GM12892 (cell line): Measurements from ENCODE around the gene SDK1.
"Not testable (repeated sequence)": the region's sequence is repeated elsewhere in the genome, so short reads cannot be mapped to it uniquely, and the experiment has no call there.

Experiments used
- DNase-seq: peaks from one replicate; pipeline ENCODE4 v3.0.0; 2011; ENCODE audit not compliant: insufficient read length
- FAIRE-seq: peaks from 2 replicates; lab custom pipeline; 2011; peaks lifted over from hg19 to GRCh38; lab: Jason Lieb, UNC
- POLR2A ChIP-seq: IDR thresholded peaks from 2 replicates; pipeline ENCODE4 v1.6.1; 2011; ENCODE audit warnings: low read depth, low read length, control low read depth
- POLR2AphosphoS5 ChIP-seq: IDR thresholded peaks from 2 replicates; pipeline ENCODE4 v1.6.1; 2011; ENCODE audit warnings: low read depth, low read length, control low read depth
- TAF1 ChIP-seq: IDR thresholded peaks from 2 replicates; pipeline ENCODE4 v1.6.1; 2011; ENCODE audit warnings: low read depth, mild to moderate bottlenecking, control low read depth, low read length, borderline replicate concordance

Gene SDK1

DNA sequence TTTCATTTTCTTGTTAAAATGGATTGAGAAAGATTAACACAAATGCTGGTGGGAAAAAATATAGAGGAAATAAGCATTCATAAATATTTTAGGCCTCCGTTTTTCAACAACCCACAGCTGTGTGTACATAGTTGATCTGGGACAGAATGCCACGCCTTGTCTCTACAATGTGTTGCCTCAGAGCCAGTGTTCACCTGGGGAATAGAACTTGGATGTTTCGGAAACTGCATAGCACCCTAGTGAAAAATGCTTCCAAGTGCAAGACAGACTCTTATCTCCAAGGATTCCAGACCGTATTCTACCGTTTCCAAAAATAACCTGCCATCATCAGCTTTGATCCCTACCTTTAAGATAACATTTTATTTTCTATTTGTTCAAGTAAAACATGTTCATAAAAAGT, 260.9 kb downstream of the SDK1 start:
- TF ChIP-seq POLR2A (no peak), POLR2AphosphoS5 (no peak), TAF1 (no peak)
- FAIRE-seq (no peak), DNase-seq (no peak)

DNA sequence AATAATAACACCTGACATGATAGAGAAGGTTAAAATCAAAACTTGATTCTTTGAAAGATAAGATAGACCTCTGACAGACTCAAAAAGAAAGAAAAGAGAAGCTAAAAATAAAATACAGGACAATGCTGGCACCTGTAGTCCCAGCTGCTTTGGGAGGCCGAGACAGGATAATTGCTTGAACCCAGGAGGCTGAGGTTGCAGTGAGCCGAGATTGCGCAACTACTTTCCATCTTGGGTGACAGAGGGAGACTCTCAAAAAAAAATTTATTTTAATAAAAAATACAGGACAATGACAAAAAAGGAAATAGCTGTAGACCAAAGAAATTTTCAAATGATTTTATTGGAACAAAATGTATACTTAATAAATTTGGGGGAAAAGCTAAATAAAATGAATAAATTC, 263.2 kb downstream of the SDK1 start:
- FAIRE-seq (no peak), DNase-seq (no peak)
- TF ChIP-seq POLR2AphosphoS5: no peak
- no peak for TF ChIP-seq TAF1
- no peak for TF ChIP-seq POLR2A

DNA sequence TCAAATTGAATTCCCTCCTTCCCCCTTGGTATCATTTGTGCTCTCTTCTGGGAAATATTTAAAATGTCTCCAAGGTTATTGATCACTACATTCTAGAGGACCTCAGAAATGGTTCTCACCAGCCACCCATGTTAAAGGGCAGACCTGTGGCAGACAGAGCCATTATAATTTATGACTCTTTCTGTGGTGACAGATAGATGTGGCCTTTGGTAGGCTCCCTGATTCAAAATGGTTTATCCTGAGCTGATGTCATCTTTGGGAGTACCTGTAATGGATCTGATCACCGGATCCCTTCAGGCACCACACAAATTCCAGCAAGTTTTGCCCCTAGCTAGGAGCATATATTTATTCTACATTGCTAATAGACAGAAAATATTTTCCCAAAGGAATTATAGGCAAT, 267.5 kb downstream of the SDK1 start:
- TF ChIP-seq TAF1 (no peak), POLR2AphosphoS5 (no peak), POLR2A (no peak)
- FAIRE-seq (no peak), DNase-seq (no peak)

DNA sequence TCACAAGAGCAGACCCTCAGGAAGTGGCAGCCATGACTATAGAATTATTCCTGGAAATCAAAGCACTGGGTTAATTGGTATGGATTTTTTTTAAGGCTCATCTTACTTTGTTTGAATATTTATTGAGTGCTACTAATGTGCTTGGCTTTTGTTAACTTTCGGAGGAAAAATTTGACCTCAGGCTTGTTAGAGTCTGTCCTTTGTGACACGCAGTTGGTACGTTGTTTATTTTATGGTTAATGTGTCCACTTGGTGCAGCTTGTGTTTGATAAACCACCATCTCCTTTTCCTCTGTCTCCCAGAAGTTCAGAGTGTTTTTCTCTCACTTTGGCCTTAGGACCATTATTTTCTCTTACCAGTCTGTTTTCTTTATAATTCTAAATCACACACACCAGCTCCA, 268.6 kb downstream of the SDK1 start:
- TF ChIP-seq TAF1 (no peak), POLR2A (no peak), POLR2AphosphoS5 (no peak)
- no peak for DNase-seq
- no peak for FAIRE-seq

DNA sequence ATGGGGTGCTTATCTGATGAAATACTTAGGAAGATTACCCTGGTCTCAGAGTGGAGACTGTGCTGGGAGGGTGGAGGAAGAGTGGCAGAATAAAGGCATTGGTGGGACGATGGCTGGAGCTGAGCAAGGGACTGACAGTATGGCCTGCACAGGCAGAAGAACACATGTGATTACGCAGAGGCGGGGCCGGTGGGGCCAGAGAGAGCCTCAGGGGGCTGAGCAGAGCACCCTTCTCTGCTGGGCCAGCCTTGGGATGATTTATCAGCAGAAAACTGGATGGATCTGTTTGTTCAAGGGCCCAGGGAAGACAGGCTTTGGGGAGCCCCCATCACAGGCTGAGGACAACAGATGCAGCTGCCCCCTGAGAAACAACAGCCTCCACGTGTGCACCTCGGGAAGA, 272.1 kb downstream of the SDK1 start:
- no peak for TF ChIP-seq TAF1
- no peak for TF ChIP-seq POLR2AphosphoS5
- TF ChIP-seq POLR2A: no peak
- FAIRE-seq: no peak
- DNase-seq: no peak

DNA sequence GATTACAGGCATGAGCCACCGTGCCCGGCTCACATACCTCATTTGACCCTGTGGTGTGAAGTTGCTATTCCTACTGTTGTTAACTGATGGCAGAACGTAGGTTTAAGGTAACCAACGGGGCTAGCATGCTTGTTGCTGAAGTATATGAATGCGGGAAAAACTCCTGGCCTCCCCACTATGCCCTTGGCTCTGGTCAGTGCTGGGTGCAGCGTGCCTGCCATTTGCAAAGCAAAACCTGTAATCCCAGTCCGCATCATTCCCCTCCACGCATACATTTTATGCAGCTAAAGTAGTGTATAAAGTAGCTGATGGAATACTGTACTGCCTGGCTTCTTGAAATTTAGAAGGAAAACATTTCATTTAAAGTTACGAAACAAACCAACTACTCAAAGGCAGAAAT, 273.3 kb downstream of the SDK1 start:
- DNase-seq (no peak), FAIRE-seq (no peak)
- TF ChIP-seq POLR2A (no peak), POLR2AphosphoS5 (no peak), TAF1 (no peak)

DNA sequence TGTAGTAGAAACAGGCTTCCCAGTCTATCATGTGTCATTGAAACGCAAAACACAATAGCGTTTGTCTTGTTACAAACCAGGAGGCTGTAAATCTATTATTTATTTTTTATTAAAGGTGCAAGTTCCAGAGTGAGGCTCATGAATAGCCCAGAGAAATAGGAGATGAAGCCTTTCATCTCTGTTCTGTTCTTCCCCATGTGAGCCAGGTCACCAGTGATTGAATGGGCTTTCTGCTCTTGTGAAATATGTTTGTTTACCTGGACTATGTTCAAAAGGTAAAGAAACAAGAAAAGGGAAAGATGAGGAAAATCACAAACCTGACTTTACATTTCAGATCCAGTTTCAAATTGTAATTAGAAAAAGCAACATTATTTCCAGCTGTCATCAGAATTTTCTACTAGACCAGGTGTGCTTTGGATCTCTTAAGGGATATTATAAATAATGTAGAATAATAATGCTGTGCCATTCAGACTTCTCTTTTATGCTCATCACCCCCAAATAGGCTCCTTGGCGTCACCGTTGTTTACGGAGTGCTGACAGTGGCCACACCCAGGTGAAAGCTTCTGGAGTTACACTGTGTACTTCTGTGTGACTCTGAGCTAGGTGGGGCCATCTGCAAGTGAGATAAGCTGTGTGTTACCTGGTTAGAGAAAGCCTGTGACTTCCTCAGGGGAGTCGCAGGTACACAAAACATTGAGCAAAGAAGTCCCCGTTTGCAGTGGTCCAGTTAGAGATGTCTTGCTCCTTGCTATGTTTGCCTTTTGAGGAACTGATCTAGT, 274.9 kb downstream of the SDK1 start:
- TF ChIP-seq POLR2A: no peak
- no peak for TF ChIP-seq TAF1
- no peak for TF ChIP-seq POLR2AphosphoS5
- DNase-seq (no peak), FAIRE-seq (no peak)

DNA sequence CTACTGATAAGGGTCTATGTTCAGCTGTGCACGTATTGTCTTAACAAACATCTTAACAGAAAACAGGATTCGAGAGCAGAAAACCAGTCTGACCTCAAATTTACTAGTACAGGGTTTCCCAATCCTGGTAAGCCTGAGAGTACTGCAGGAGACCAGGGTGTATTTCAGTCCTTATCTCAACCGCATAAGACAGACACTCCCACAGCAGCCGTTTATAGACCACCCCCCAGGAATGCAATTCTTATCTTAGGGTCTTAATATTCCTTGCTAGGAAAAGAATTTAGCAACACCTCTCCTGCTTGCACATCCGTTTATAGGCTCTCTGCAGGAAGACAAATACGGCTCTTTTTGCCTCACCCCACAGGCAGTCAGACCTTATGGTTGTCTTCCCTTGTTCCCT, 277.3 kb downstream of the SDK1 start:
- DNase-seq (no peak), FAIRE-seq (no peak)
- TF ChIP-seq TAF1 (no peak), POLR2AphosphoS5 (no peak), POLR2A (no peak)

DNA sequence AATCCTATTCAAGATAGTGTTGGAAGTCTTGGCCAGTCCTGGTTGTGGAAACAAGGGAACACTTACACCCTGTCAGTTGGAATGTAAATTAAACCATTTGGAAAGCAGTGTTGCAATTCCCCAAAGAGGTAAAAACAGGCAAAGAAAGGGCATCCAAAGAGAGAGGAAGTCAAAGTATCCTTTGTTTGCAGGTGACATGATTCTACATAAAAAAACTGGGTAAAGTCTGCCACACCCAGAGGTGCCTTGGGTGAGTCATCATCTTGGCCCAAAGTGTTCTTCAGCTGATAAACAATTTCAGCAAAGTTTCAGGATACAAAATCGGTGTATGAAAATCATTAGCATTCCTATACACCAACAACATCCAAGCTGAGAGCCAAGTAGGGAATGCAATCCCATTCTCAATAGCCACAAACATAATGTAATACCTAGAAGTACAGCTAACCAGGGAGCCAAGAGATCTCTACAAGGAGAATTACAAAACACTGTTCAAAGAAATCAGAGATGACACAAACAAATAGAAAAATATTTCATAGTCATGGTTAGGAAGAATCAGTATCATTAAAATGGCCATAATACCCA, 278.7 kb downstream of the SDK1 start:
- FAIRE-seq (no peak), DNase-seq (no peak)
- no peak for TF ChIP-seq TAF1
- no peak for TF ChIP-seq POLR2A
- no peak for TF ChIP-seq POLR2AphosphoS5

DNA sequence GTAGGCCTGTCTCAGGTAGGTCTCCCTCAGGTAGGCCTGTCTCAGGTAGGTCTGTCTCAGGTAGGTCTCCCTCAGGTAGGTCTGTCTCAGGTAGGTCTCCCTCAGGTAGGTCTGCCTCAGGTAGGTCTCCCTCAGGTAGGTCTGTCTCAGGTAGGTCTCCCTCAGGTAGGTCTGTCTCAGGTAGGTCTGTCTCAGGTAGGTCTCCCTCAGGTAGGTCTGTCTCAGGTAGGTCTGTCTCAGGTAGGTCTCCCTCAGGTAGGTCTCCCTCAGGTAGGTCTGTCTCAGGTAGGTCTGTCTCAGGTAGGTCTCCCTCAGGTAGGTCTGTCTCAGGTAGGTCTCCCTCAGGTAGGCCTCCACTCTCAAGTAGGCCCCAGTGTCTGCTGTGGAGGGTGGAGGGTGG, 281.1 kb downstream of the SDK1 start:
- DNase-seq, FAIRE-seq: not testable (repeated sequence)

DNA sequence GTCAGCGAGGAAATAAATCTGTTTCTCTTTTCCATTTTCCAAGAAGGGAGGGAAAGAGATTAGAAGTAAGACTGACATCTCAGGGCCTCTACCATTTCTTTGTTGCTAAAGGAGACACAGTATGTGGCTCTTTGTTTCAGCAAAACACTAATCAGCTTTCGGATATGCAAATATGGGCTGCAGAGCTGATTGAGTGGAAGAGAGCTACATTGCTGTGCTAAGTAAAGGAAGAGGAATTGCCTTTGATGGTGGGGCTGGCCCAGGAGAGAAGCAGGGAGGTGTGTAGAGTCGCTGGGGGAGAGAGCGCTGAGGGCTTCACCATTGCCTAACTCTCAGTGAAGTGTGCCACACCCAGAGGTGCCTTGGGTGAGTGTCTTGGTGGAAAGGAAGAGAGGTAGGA, 284.8 kb downstream of the SDK1 start:
- no peak for FAIRE-seq
- no peak for DNase-seq
- TF ChIP-seq POLR2AphosphoS5 (no peak), POLR2A (no peak)

DNA sequence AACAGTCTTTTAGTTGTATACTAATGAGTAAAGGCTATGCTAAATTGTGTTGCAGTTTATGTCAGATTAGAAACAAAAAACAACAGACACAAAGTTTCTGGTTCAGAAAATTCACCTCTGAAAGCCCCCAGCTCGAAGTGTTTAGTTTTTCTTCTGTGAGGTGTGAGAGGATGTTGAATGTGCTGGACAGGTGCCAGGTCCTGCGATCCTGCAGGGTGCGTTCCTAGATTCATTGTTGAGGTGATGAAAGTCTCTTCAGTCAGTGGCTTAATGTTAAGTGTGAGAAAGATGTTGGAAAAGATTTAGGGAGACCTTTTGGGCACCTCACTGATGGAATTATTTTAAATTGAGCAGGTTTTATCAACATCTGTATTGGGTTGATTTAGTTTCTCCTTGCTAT, 287.3 kb downstream of the SDK1 start:
- FAIRE-seq (no peak), DNase-seq (no peak)

DNA sequence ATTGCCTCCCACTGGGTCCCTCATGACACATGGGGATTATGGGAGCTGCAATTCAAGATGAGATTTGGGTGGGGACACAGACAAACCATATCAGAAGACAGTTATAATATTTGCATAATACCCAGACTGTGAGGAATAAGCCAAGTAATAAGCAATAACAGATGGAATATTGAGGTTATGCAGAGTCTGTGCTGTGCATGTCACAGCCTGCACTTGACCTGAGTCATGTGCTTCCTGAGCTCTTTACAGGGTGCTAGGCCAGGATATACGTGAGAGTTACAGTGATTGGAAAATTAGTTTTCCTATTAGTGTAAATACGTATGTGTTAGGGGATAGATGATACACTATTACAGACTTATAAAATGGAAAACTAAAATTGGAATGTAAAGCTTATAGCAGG, 288.7 kb downstream of the SDK1 start:
- TF ChIP-seq POLR2A (no peak), TAF1 (no peak), POLR2AphosphoS5 (no peak)
- DNase-seq (no peak), FAIRE-seq (no peak)

More for the DNA sequence above, 287.3 kb downstream of the SDK1 start:
- TF ChIP-seq POLR2A: no peak
- TF ChIP-seq POLR2AphosphoS5: no peak
- TF ChIP-seq TAF1: no peak
